H1 (cell line): Measurements from ENCODE around the gene CFAP65. TPM values are rescaled to one million over a fixed set of nuclear protein-coding genes. Genes with fewer than 3 reads are reported as not detected.

ENCODE experiments used
- EGR1 ChIP-seq: IDR thresholded peaks from 2 replicates; pipeline ENCODE4 v1.6.1; 2011; ENCODE audit warnings: low read depth, low read length, borderline replicate concordance
- RAD21 ChIP-seq, 2 experiments: IDR thresholded peaks in 1 of 2; conservative IDR thresholded peaks in 1 of 2; 2 replicates each; pipeline ENCODE4 v1.6.1; 2011; ENCODE audit warnings: low read depth in 2 of 2, low read length in 2 of 2, improper control_type of control experiment in 1 of 2, inconsistent platforms in 1 of 2, mild to moderate bottlenecking in 1 of 2, moderate library complexity in 1 of 2
- SAP30 ChIP-seq: fragments of 300-600 bp; sonication (generic); IDR thresholded peaks from 2 replicates; pipeline ENCODE4 v1.7.1; 2012; ENCODE audit warnings: low read length, moderate library complexity, mild to moderate bottlenecking, inconsistent platforms; ENCODE audit not compliant: insufficient read depth, insufficient replicate concordance
- SP2 ChIP-seq: IDR thresholded peaks from 2 replicates; pipeline ENCODE4 v1.6.1; 2012; ENCODE audit warnings: mild to moderate bottlenecking, low read length, inconsistent platforms
- polyA plus RNA-seq, 7 experiments: library from polyadenylated mRNA; depleted of rRNA in 3 of 7; stranded (reverse) in 5 of 7; unstranded in 2 of 7; fragments of >200 nt in 5 of 7; fragments of 200-250 nt in 2 of 7; gene quantifications; 1 replicate in 5 of 7; 2 replicates in 1 of 7; 4 replicates in 1 of 7; pipeline versions ENCODE4 v1.2.1 to v1.2.3, GENCODE V29; 2011 to 2013; ENCODE audit warnings: missing spikeins in 2 of 7, mixed read lengths in 2 of 7
- total RNA-seq: library from RNA; stranded (reverse); fragmentation: NEBNext Ultra II Directional; extraction: Animal tissue kit (Norgen Biotek cat#: 25700); gene quantifications from 2 replicates; pipeline ENCODE4 v1.2.1, GENCODE V29; 2021

CFAP65 gene
- total and polyA plus RNA-seq, 2 of the 8 experiments (the other 6 are each of a cell fraction or from before 2014, with no cell fraction given), result 0.19 to 0.45 TPM

- TF ChIP-seq SAP30 (no peak), EGR1 (no peak), SP2 (no peak), RAD21 (IDR thresholded peaks at IDR 0.05 in 1 of 2, conservative IDR thresholded peaks at IDR 0.05 in 1 of 2; ENCODE audit: low read depth in 2 of 2, low read length in 2 of 2) (no peak)
Measured at GRCh38 chr2:218954541-218955300, 86.6 kb downstream of the CFAP65 start (continued).
